Nephron progenitor cell (in vitro differentiated cells): ENCODE data around the gene TMEM59.
"Not testable (repeated sequence)": the region's sequence is repeated elsewhere in the genome, so short reads cannot be mapped to it uniquely, and the experiment has no call there.

Source experiments
- DNase-seq: peaks from one replicate; pipeline ENCODE4 v3.0.0; 2021
- H3K27ac Mint-ChIP-seq: 2 replicates; pipeline ENCODE4 v1.8.0; 2021; ENCODE audit warnings: mild to moderate bottlenecking, moderate library complexity, mixed read lengths
- H3K27me3 Mint-ChIP-seq: 2 replicates; pipeline ENCODE4 v1.8.0; 2021; ENCODE audit warnings: mild to moderate bottlenecking, low read depth, mixed read lengths; ENCODE audit not compliant: poor library complexity
- H3K36me3 Mint-ChIP-seq: 2 replicates; pipeline ENCODE4 v1.8.0; 2021; ENCODE audit warnings: low read depth, mixed read lengths
- H3K4me1 Mint-ChIP-seq: 2 replicates; pipeline ENCODE4 v1.8.0; 2021; ENCODE audit warnings: mixed read lengths
- H3K4me3 Mint-ChIP-seq: 2 replicates; pipeline ENCODE4 v1.8.0; 2021; ENCODE audit warnings: mild to moderate bottlenecking, moderate library complexity, mixed read lengths
- H3K9me3 Mint-ChIP-seq: 2 replicates; pipeline ENCODE4 v1.8.0; 2021; ENCODE audit warnings: mild to moderate bottlenecking, moderate library complexity, mixed read lengths
- CTCF ChIP-seq: fragments of 200-600 bp; sonication (generic); IDR thresholded peaks from 2 replicates; pipeline ENCODE4 v1.5.0; 2021; ENCODE audit warnings: antibody characterized with exemption

Gene TMEM59

GRCh38 chr1:54069791-54070170 lies 16.8 kb upstream of the TMEM59 start:
- Mint-ChIP-seq H3K36me3 (peaks cover 16% of the 10 kb centered on the region), H3K27me3 (peaks cover 3% of the 10 kb centered on the region), H3K9me3 (peaks cover 16% of the 10 kb centered on the region), H3K4me3 (no peak overlapping the region), H3K4me1 (no peaks in the 10 kb centered on the region), H3K27ac (no peak overlapping the region)
- no peak for DNase-seq
- no peak for TF ChIP-seq CTCF

DNA sequence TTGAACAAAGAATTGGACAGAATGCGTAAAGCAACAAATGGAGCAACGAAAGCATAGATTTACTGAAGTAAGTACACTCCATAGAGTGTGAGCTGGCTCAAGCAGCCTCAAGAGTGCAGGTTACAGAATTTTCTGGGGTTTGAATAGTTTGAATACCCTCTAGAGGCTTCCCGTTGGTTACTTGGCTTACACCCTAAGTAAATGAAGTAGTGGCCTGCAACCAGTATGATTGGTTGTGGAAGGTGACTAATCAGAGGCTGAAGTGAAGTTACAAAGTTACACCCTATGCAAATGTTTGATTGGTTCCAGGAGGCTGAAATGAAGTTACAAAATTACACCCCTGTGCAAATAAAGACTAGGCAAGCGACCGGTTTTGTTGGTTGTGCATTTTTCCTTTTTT lies 11.3 kb upstream of the TMEM59 start:
- Mint-ChIP-seq H3K36me3 (peaks cover 18% of the 10 kb centered on the region), H3K27me3 (no peaks in the 10 kb centered on the region), H3K4me3 (no peak overlapping the region), H3K27ac (no peak overlapping the region), H3K4me1 (no peaks in the 10 kb centered on the region), H3K9me3 (peaks cover 5% of the 10 kb centered on the region)
- no peak for DNase-seq
- TF ChIP-seq CTCF, result no peak

DNA sequence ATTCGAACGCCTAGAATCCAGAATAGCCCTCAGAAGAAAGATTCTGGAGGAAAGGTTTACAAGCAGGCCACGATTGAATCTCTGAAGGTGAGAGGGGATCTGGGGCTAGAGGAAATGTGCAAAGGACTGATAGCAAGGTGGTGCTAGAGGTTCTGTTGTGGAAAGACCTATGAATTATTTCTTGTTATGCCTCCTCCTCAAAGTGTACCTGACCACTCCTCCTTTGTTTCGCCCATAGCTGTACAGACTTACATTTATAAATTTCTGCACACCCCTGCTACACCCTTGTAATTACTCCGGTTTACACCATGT lies 1.4 kb upstream of the TMEM59 start:
- no peaks in the 10 kb centered on the region for H3K27me3 Mint-ChIP-seq
- no peak overlapping the region for H3K27ac Mint-ChIP-seq
- TF ChIP-seq CTCF, result no peak
- peaks cover 14% of the 10 kb centered on the region for H3K36me3 Mint-ChIP-seq
- DNase-seq, result no peak
- no peaks in the 10 kb centered on the region for H3K9me3 Mint-ChIP-seq
- no peak overlapping the region for H3K4me3 Mint-ChIP-seq
- peaks cover 17% of the 10 kb centered on the region for H3K4me1 Mint-ChIP-seq

- H3K36me3 Mint-ChIP-seq, result peaks cover 12% of the 10 kb centered on the region
- H3K9me3 Mint-ChIP-seq, result no peaks in the 10 kb centered on the region
- TF ChIP-seq CTCF, result no peak
- H3K4me1 Mint-ChIP-seq, result peaks cover 17% of the 10 kb centered on the region
- H3K27me3 Mint-ChIP-seq, result no peaks in the 10 kb centered on the region
- H3K4me3 Mint-ChIP-seq, result no peak overlapping the region
- no peak overlapping the region for H3K27ac Mint-ChIP-seq
- DNase-seq, result no peak
Measured at GRCh38 chr1:54053745-54054437, 887 bp upstream of the TMEM59 start.

GRCh38 chr1:54052431-54052933 lies 522 bp downstream of the TMEM59 start:
- peaks cover 10% of the 10 kb centered on the region for H3K36me3 Mint-ChIP-seq
- H3K27ac Mint-ChIP-seq, result no peak overlapping the region
- TF ChIP-seq CTCF, result no peak
- peak; percentile 56 for DNase-seq
- no peaks in the 10 kb centered on the region for H3K27me3 Mint-ChIP-seq
- peaks cover 17% of the 10 kb centered on the region for H3K4me1 Mint-ChIP-seq
- H3K9me3 Mint-ChIP-seq, result no peaks in the 10 kb centered on the region
- no peak overlapping the region for H3K4me3 Mint-ChIP-seq

DNA sequence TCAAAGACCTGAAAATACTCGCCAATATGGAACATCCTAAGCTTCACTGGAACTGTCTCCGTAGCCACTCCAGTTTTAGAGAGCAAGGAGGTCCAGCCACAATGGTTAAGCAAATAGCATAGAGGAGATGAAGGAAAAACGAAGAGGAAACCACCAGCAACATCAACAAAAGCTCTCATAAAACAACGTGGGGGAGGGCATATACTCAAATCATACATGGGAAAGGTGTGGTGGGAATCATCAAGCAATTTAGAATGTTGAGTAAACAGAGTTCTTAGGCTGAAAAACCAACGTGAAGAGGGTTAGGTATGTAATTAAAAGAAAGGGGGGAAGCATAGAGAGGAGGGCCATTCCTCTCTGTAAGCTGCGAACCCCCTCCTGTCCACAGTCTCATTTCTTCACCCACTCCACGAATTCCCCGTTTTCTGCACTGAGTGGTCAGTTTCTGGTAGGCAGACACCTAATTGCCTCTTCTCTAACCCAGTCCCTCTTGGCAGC lies 1.0 kb downstream of the TMEM59 start:
- Mint-ChIP-seq H3K27ac (no peak overlapping the region), H3K36me3 (peaks cover 5% of the 10 kb centered on the region), H3K27me3 (no peaks in the 10 kb centered on the region), H3K9me3 (no peaks in the 10 kb centered on the region), H3K4me1 (peaks cover 17% of the 10 kb centered on the region), H3K4me3 (no peak overlapping the region)
- TF ChIP-seq CTCF, result no peak
- DNase-seq, result no peak

GRCh38 chr1:54050435-54050834 lies 2.6 kb downstream of the TMEM59 start:
- H3K4me3 Mint-ChIP-seq, H3K36me3 Mint-ChIP-seq, DNase-seq, H3K9me3 Mint-ChIP-seq, H3K27ac Mint-ChIP-seq, H3K27me3 Mint-ChIP-seq: not testable (repeated sequence)
- peaks cover 14% of the 10 kb centered on the region for H3K4me1 Mint-ChIP-seq
